ENCODE results near the gene DAPK2. TPM values are rescaled to one million over a fixed set of nuclear protein-coding genes. Genes with fewer than 3 reads are reported as not detected.

DAPK2 gene
- total RNA-seq, 4 donors from 2014 or later = 64.6 to 189 (median 125) TPM

GRCh38 chr15:64024172-64025050 lies 21.9 kb downstream of the DAPK2 start:
- peak in 1 of 3 donors; percentile 40 for DNase-seq
- H3K27ac ChIP-seq = peak overlapping the region in 3 of 4 donors; percentile 5 to 72 (median 61)
- H3K4me1 ChIP-seq = peaks cover 0 to 68% (median 5%) of the 10 kb centered on the region in 4 donors
- H3K4me3 ChIP-seq = no peak overlapping the region
- TF ChIP-seq, protein P1, sequence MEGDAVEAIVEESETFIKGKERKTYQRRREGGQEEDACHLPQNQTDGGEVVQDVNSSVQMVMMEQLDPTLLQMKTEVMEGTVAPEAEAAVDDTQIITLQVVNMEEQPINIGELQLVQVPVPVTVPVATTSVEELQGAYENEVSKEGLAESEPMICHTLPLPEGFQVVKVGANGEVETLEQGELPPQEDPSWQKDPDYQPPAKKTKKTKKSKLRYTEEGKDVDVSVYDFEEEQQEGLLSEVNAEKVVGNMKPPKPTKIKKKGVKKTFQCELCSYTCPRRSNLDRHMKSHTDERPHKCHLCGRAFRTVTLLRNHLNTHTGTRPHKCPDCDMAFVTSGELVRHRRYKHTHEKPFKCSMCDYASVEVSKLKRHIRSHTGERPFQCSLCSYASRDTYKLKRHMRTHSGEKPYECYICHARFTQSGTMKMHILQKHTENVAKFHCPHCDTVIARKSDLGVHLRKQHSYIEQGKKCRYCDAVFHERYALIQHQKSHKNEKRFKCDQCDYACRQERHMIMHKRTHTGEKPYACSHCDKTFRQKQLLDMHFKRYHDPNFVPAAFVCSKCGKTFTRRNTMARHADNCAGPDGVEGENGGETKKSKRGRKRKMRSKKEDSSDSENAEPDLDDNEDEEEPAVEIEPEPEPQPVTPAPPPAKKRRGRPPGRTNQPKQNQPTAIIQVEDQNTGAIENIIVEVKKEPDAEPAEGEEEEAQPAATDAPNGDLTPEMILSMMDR (IDR thresholded peaks at IDR 0.05) = peak in 2 of 6 experiments; percentile 17
- no peak for TF ChIP-seq POLR2A (IDR thresholded peaks at IDR 0.05)
- H3K27me3 ChIP-seq = no peaks in the 10 kb centered on the region
- H3K36me3 ChIP-seq = peaks cover 0 to 8% (median 0%) of the 10 kb centered on the region in 3 donors
- no peaks in the 10 kb centered on the region for H3K9me3 ChIP-seq

DNA sequence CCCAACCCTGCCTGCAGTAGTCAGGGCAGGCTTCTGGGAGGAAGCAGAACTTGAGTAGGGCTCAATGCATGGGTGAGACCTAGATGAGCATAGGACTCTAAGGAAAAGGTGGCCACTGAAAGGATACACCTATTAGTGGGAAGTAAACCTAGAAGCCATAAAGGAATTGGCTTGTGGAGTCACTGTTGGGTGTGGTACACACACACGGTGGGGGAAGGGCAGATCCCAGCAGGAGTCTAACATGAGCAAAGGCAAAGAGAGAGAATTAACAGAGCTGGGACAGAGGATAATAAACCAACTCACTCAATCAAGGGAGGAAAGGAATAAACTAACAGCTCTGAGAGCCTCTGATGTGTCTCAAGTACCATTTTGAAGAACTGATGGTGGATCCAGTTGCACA lies 23.1 kb downstream of the DAPK2 start:
- Histone ChIP-seq H3K9me3 (no peaks in the 10 kb centered on the region), H3K36me3 (peaks cover 0 to 8% (median 0%) of the 10 kb centered on the region in 3 donors), H3K27ac (peak overlapping the region in 3 of 4 donors; percentile 5 to 72 (median 61)), H3K27me3 (no peaks in the 10 kb centered on the region), H3K4me3 (no peak overlapping the region), H3K4me1 (peaks cover 0 to 73% (median 5%) of the 10 kb centered on the region in 4 donors)
- peak in 2 of 3 donors; percentile 81 to 82 for DNase-seq
- no peak for TF ChIP-seq POLR2A (IDR thresholded peaks at IDR 0.05)
- TF ChIP-seq, protein P1 (IDR thresholded peaks at IDR 0.05) = no peak

- no peaks in the 10 kb centered on the region for H3K27me3 ChIP-seq
- H3K27ac ChIP-seq = peak overlapping the region in 2 of 4 donors; percentile 61 to 72
- TF ChIP-seq, protein P1 (IDR thresholded peaks at IDR 0.05) = no peak
- no peak for TF ChIP-seq POLR2A (IDR thresholded peaks at IDR 0.05)
- no peaks in the 10 kb centered on the region for H3K9me3 ChIP-seq
- DNase-seq = no peak
- peaks cover 0 to 77% (median 5%) of the 10 kb centered on the region in 4 donors for H3K4me1 ChIP-seq
- H3K36me3 ChIP-seq = peaks cover 0 to 8% (median 0%) of the 10 kb centered on the region in 3 donors
- no peak overlapping the region for H3K4me3 ChIP-seq
Observed at GRCh38 chr15:64022571-64022970, 23.7 kb downstream of the DAPK2 start.

DNA sequence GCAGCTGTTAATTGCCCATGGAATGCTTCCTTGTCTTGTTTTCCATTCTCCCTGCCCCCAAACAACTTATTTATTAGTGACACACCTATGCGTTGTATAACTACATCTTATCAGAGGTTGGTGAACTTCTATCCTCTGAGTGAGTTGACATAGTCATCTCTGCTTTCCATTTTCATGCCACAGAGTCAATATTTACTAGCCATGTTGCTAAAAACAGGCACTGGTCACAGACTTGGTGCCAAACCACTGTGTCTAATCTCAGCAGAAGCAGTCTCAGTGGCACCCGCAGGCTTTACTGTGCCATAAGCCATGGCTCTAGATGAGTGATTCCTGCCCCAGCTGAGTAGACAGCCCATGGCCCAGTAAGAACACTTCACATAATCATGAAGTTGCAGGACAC lies 26.5 kb downstream of the DAPK2 start:
- Histone ChIP-seq H3K4me3 (no peak overlapping the region), H3K27ac (peak overlapping the region in 3 of 4 donors; percentile 33 to 89 (median 80)), H3K4me1 (peaks cover 0 to 67% (median 7%) of the 10 kb centered on the region in 4 donors), H3K27me3 (no peaks in the 10 kb centered on the region), H3K36me3 (peaks cover 0 to 8% (median 0%) of the 10 kb centered on the region in 3 donors), H3K9me3 (no peaks in the 10 kb centered on the region)
- peak in 2 of 3 donors; percentile 75 to 77 for DNase-seq
- peak in 1 of 2 donors; percentile 24 for TF ChIP-seq POLR2A (IDR thresholded peaks at IDR 0.05)
- TF ChIP-seq, protein P1 (IDR thresholded peaks at IDR 0.05) = no peak

DNA sequence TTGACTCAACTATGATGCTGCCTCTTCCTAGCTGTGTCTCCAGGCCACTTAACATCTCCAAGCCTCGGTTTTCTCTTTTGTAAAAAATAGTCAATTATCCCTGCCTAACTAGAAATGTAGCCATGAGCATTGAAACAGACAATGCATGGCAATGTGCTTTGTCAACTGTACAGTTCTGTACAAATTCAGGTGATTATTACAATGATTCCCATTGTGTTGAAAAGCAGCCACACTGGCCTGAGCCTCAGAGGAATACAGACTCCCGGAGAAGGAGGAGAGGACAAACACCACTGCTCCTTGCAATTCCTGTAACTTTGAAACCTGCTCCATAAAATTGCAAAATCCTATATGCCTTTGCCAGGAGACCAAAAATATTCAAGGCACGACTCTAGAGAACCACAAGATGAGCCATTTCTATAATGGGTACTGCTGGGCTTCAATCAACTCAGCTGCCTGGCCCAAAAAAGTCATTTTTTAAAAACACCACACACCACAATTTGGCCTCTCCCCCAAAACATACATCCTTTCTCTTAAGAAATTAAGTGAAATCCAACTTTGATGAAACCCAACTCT lies 28.6 kb downstream of the DAPK2 start:
- no peak for DNase-seq
- no peak overlapping the region for H3K4me3 ChIP-seq
- TF ChIP-seq, protein P1 (IDR thresholded peaks at IDR 0.05) = no peak
- TF ChIP-seq POLR2A (IDR thresholded peaks at IDR 0.05) = no peak
- H3K4me1 ChIP-seq = peaks cover 0 to 68% (median 4%) of the 10 kb centered on the region in 4 donors
- peak overlapping the region in 2 of 4 donors; percentile 80 to 89 for H3K27ac ChIP-seq
- H3K27me3 ChIP-seq = no peaks in the 10 kb centered on the region
- peaks cover 0 to 8% (median 0%) of the 10 kb centered on the region in 3 donors for H3K36me3 ChIP-seq
- H3K9me3 ChIP-seq = no peaks in the 10 kb centered on the region

Measured in Peyer's patch (tissue), 4 donors.